ENCODE measurements around the gene ADGRG1.

ADGRG1 gene

DNA sequence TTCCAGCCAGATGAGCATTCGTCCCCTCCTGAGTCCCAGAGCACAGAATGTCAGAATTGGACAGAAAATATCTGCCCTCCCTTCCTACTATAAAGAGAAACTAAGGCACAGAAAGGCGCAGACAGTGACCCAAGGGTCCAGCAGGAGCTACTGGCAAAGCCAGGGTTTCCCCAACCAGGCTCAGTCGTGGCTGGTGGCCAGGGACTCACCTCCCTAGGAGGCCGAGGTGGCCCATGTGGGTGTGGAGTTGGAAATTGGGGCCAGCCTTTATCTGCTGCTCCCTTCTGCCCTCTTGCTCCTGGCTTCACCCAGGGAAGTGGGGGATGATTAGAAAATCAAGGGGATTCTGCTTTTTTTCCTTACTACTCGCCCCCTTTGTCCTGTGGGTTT lies 67.2 kb downstream of the ADGRG1 start:
- in situ Hi-C loops (cut with MboI; ENCODE audit: low sequenced_read_pairs, unreplicated experiment), result no loop called here
- DNase-seq (ENCODE audit: low spot score), result no peak
- TF ChIP-seq, protein P1, sequence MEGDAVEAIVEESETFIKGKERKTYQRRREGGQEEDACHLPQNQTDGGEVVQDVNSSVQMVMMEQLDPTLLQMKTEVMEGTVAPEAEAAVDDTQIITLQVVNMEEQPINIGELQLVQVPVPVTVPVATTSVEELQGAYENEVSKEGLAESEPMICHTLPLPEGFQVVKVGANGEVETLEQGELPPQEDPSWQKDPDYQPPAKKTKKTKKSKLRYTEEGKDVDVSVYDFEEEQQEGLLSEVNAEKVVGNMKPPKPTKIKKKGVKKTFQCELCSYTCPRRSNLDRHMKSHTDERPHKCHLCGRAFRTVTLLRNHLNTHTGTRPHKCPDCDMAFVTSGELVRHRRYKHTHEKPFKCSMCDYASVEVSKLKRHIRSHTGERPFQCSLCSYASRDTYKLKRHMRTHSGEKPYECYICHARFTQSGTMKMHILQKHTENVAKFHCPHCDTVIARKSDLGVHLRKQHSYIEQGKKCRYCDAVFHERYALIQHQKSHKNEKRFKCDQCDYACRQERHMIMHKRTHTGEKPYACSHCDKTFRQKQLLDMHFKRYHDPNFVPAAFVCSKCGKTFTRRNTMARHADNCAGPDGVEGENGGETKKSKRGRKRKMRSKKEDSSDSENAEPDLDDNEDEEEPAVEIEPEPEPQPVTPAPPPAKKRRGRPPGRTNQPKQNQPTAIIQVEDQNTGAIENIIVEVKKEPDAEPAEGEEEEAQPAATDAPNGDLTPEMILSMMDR (IDR thresholded peaks at IDR 0.05; ENCODE audit: borderline replicate concordance, control extremely low read depth, extremely low read depth, insufficient read depth, missing control alignments), result no peak

DNA sequence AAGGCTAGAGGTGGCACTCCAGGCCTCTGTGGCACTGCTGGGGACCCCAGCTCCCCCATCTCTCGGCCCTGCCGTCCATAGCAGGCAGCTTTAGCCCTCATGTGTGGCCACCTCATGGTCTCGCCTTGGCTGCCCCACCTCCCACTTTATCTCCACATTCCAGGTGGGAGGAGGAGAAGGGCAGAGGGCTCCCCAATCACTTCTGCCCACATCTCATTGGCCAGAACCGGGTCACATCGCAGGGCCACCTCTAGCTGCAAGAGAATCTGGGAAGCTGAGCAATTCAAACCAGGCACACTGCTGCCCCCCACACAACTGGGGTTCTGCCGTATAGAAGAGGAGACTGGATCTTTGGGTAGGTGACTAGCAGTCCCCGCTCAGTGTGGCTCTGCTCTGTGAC lies 67.8 kb downstream of the ADGRG1 start:
- no peak for DNase-seq (ENCODE audit: low spot score)
- in situ Hi-C loops (cut with MboI; ENCODE audit: low sequenced_read_pairs, unreplicated experiment), result no loop called here
- TF ChIP-seq, protein P1 (IDR thresholded peaks at IDR 0.05; ENCODE audit: borderline replicate concordance, control extremely low read depth, extremely low read depth, insufficient read depth, missing control alignments), result no peak

DNA sequence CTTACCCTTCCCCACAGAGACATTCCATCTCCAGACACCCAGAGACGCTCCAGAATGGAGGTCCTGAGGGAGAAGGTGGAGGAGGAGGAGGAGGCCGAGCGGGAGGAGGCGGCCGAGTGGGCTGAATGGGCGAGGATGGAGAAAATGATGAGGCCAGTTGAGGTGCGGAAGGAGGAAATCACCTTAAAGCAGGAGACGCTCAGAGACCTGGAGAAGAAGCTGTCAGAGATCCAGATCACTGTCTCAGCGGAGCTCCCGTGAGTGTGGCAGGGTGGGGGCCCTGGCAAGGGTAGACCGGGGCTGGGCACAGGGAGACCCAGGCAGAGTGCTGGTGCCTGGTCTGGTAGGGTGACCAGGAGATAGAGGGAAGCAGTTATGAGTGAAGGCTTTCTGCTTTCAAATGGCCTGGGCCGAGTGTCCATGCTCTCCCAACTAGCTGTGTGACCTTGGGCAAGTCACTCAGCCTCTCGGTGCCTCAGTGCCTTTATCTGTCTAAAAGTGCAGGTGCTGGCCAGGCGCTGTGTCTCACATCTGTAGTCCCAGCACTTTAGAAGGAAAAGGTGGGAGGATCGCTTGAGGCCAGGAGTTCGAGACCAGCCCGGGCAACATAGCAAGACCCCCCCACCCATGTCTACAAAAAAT lies 69.6 kb downstream of the ADGRG1 start:
- in situ Hi-C loops (cut with MboI; ENCODE audit: low sequenced_read_pairs, unreplicated experiment), result no loop called here
- TF ChIP-seq, protein P1 (IDR thresholded peaks at IDR 0.05; ENCODE audit: borderline replicate concordance, control extremely low read depth, extremely low read depth, insufficient read depth, missing control alignments), result no peak
- DNase-seq (ENCODE audit: low spot score), result no peak

DNA sequence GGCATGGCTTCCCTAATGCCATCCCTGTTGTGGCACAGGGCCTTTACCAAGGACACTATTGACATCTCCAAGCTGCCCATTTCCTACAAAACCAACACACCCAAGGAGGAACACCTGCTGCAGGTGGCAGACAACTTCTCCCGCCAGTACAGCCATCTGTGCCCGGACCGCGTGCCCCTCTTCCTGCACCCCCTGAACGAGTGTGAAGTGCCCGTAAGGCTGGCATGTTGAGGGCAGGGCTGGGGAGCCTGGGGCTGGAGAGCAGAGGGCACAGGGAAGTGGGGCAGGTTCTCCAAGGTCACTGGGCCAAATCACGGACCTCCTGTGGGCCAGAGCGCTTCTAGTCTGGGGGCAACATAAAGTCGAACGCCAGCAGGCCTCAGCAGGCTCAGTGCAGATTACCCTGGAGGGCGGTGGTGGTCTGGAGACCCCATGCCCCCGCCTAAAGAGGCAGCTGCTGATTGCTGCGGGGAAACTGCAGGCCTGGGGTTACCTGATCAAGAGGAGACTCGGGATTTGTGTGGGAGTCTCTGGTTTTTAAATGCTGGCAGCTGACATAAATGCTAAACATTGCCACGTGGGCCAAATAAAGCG lies 70.5 kb downstream of the ADGRG1 start:
- no peak for DNase-seq (ENCODE audit: low spot score)
- TF ChIP-seq, protein P1 (IDR thresholded peaks at IDR 0.05; ENCODE audit: borderline replicate concordance, control extremely low read depth, extremely low read depth, insufficient read depth, missing control alignments), result no peak
- in situ Hi-C loops (cut with MboI; ENCODE audit: low sequenced_read_pairs, unreplicated experiment), result no loop called here

DNA sequence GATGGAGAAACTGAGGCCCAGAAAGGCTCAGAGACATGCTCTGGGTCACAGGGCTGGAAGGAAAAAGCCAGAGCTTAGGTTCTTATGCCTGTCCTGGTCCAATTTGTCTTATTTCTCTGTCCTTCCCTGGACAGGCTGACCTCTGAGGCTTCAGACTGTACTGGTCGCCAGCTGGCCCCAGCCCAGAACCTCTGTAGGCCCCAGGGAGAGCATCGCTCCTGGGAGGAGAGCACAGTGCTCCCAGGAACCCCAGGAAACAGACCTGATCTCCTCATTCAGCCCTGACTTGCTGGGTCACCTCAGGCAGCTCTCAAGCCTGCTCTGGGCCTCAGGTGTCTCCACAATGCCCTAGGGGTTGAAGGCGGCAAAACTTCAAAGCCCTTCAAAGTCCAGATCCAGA lies 71.1 kb downstream of the ADGRG1 start:
- in situ Hi-C loops (cut with MboI; ENCODE audit: low sequenced_read_pairs, unreplicated experiment), result no loop called here
- DNase-seq (ENCODE audit: low spot score), result no peak
- TF ChIP-seq, protein P1 (IDR thresholded peaks at IDR 0.05; ENCODE audit: borderline replicate concordance, control extremely low read depth, extremely low read depth, insufficient read depth, missing control alignments), result no peak

DNA sequence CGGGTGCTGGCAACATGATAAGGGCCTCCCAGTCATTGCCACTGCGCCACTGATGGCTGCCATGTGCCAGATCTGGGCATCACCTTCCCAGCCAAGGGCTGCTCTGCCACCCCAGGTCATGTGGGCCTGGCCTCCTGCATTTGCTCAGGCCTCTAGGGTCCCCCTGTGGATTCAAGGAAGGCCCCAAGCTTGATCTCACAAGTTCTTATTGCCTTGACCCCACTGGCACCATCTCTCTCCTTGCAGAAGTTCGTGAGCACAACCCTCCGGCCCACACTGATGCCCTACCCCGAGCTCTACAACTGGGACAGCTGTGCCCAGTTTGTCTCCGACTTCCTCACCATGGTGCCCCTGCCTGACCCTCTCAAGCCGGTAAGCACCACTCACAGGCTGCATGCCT lies 71.5 kb downstream of the ADGRG1 start:
- TF ChIP-seq, protein P1 (IDR thresholded peaks at IDR 0.05; ENCODE audit: borderline replicate concordance, control extremely low read depth, extremely low read depth, insufficient read depth, missing control alignments), result no peak
- DNase-seq (ENCODE audit: low spot score), result no peak
- in situ Hi-C loops (cut with MboI; ENCODE audit: low sequenced_read_pairs, unreplicated experiment), result no loop called here
